Loucy (cell line): ENCODE measurements around the gene GSG1L.

Experiments
- H2AFZ ChIP-seq: fragments of 200-600 bp; sonication (generic); 2 replicates; pipeline ENCODE4 v1.6.0; 2016; ENCODE audit warnings: antibody characterized with exemption, mild to moderate bottlenecking, low read length, moderate library complexity
- H3F3A ChIP-seq: fragments of 200-600 bp; 2 replicates; pipeline ENCODE4 v1.6.0; 2016; ENCODE audit warnings: antibody characterized with exemption, low read depth, mild to moderate bottlenecking
- H3K27me3 ChIP-seq: fragments of 200-600 bp; sonication (generic); 2 replicates; pipeline ENCODE4 v1.6.1; 2014; ENCODE audit warnings: low read length, mild to moderate bottlenecking; ENCODE audit not compliant: insufficient read depth, poor library complexity, severe bottlenecking
- H3K36me3 ChIP-seq: fragments of 200-600 bp; sonication (generic); 2 replicates; pipeline ENCODE4 v1.6.1; 2016; ENCODE audit warnings: low read length; ENCODE audit not compliant: insufficient read depth
- H3K4me1 ChIP-seq: fragments of 200-600 bp; sonication (generic); 2 replicates; pipeline ENCODE4 v1.5.1; 2014; ENCODE audit warnings: low read length, mild to moderate bottlenecking; ENCODE audit not compliant: insufficient read depth, poor library complexity, severe bottlenecking
- H3K4me2 ChIP-seq: fragments of 200-600 bp; sonication (generic); 2 replicates; pipeline ENCODE4 v1.6.0; 2014; ENCODE audit warnings: antibody characterized with exemption, low read length, low read depth, mild to moderate bottlenecking; ENCODE audit not compliant: poor library complexity, severe bottlenecking
- H3K4me3 ChIP-seq: fragments of 200-600 bp; sonication (generic); 2 replicates; pipeline ENCODE4 v1.5.1; 2014; ENCODE audit warnings: low read length, mild to moderate bottlenecking, mixed read lengths; ENCODE audit not compliant: poor library complexity, severe bottlenecking
- H3K79me2 ChIP-seq: fragments of 200-600 bp; sonication (generic); 2 replicates; pipeline ENCODE4 v1.6.1; 2014; ENCODE audit warnings: low read length; ENCODE audit not compliant: insufficient read depth
- H3K9ac ChIP-seq: fragments of 200-600 bp; sonication (generic); 2 replicates; pipeline ENCODE4 v1.6.0; 2014; ENCODE audit warnings: mild to moderate bottlenecking, low read depth, low read length, moderate library complexity; ENCODE audit not compliant: poor library complexity, severe bottlenecking
- H3K9me2 ChIP-seq: fragments of 200-600 bp; sonication (generic); replicated peaks from 2 replicates; pipeline ENCODE4 v1.6.1; 2016; ENCODE audit warnings: low read depth, low read length, mixed read lengths
- H3K9me3 ChIP-seq: fragments of 200-600 bp; sonication (generic); 2 replicates; pipeline ENCODE4 v1.6.1; 2014; ENCODE audit warnings: mild to moderate bottlenecking, antibody characterized with exemption, low read length, low read depth; ENCODE audit not compliant: insufficient read depth
- H4K20me1 ChIP-seq: fragments of 200-600 bp; sonication (generic); 2 replicates; pipeline ENCODE4 v1.6.0; 2014; ENCODE audit warnings: antibody characterized with exemption, low read length, mild to moderate bottlenecking; ENCODE audit not compliant: insufficient read depth, poor library complexity, severe bottlenecking
- EZH2phosphoT487 ChIP-seq: fragments of 200-600 bp; IDR thresholded peaks from 2 replicates; pipeline ENCODE4 v1.6.1; 2018; ENCODE audit warnings: antibody characterized with exemption, mild to moderate bottlenecking, moderate library complexity, borderline replicate concordance
- TF ChIP-seq, protein P1 (sequence below): fragments of 200-600 bp; sonication (generic); conservative IDR thresholded peaks from 2 replicates; pipeline ENCODE4 v1.5.1; 2014; ENCODE audit warnings: mild to moderate bottlenecking, antibody characterized with exemption, low read length

Gene GSG1L

DNA sequence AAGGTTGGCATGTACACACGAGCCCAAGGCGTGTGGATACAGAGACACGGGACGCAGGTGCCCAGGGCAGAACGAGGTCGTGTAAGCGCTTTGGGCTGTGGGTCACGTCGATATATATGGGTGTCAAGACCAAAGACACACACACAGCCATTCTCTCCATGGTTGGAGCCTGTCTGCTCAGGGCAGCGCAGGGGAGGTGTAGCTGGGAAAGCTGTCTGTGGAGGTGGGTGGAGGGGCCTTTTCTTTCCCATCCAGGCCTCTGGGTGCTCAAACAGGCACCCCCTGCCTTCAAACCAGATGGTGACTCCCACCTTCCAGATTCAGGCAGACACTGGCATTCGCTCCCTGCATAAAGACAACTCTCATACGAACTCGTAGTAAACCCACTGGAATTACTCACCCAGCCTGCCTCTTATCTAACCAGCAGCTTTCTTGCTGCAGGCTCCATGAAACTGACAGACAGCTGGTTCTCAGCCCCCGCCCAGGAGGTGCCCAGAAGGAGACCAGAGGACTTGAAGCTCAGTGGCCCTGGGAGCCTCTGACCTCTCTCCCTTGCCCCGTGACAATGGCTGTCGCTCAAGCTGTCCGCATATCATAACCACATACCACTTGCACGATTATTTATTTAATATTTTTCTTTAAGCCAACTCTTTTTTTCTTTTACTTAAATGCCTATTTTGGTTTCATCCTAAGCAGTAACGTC lies 276.4 kb downstream of the GSG1L start:
- no peaks in the 10 kb centered on the region for H3K79me2 ChIP-seq
- no peak overlapping the region for H3K4me3 ChIP-seq
- no peak for TF ChIP-seq EZH2phosphoT487
- TF ChIP-seq, protein P1, sequence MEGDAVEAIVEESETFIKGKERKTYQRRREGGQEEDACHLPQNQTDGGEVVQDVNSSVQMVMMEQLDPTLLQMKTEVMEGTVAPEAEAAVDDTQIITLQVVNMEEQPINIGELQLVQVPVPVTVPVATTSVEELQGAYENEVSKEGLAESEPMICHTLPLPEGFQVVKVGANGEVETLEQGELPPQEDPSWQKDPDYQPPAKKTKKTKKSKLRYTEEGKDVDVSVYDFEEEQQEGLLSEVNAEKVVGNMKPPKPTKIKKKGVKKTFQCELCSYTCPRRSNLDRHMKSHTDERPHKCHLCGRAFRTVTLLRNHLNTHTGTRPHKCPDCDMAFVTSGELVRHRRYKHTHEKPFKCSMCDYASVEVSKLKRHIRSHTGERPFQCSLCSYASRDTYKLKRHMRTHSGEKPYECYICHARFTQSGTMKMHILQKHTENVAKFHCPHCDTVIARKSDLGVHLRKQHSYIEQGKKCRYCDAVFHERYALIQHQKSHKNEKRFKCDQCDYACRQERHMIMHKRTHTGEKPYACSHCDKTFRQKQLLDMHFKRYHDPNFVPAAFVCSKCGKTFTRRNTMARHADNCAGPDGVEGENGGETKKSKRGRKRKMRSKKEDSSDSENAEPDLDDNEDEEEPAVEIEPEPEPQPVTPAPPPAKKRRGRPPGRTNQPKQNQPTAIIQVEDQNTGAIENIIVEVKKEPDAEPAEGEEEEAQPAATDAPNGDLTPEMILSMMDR: no peak
- no peaks in the 10 kb centered on the region for H4K20me1 ChIP-seq
- no peaks in the 10 kb centered on the region for H3F3A ChIP-seq
- no peaks in the 10 kb centered on the region for H3K9me2 ChIP-seq
- no peaks in the 10 kb centered on the region for H3K36me3 ChIP-seq
- no peak overlapping the region for H3K4me2 ChIP-seq
- no peak overlapping the region for H2AFZ ChIP-seq
- no peaks in the 10 kb centered on the region for H3K4me1 ChIP-seq
- H3K9me3 ChIP-seq: no peaks in the 10 kb centered on the region
- H3K27me3 ChIP-seq: no peaks in the 10 kb centered on the region
- no peak overlapping the region for H3K9ac ChIP-seq

DNA sequence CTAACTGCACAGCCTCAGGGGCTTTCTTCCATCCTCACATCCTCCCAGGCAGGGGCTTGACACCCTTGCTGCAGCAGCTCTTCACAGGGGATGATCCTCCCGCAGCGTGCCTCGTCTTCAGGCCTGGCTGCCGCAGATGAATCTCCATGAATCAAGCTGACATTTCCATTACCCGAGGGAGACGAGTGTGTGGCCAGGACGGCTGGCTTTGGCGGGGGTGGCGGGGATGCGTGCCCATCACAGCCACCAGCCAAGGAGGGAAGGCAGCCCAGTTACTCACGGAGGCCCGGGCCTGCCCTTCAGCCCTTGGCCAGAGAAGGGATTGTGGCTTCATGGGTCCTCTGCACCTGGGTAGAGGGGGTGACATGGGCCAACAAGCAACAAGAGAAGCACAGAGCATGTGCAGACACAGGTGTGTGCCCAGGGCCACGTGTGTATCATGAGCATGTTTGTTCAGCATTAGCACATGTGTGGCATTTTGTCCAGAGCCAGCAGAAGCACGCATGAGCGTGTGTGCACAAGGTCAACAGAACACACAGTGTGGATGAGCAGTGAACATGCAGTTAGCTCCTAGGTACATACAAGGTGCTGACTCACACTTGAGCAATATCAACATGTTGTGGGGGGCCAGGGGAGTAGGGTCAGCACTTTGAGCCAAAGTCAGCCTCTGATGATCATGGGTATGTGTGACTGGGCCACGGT lies 277.1 kb downstream of the GSG1L start:
- Histone ChIP-seq H3F3A (no peaks in the 10 kb centered on the region), H3K4me1 (no peaks in the 10 kb centered on the region), H3K4me3 (no peak overlapping the region), H3K4me2 (no peak overlapping the region), H3K9me3 (no peaks in the 10 kb centered on the region), H2AFZ (no peak overlapping the region), H4K20me1 (no peaks in the 10 kb centered on the region), H3K9ac (no peak overlapping the region), H3K79me2 (no peaks in the 10 kb centered on the region), H3K36me3 (no peaks in the 10 kb centered on the region), H3K27me3 (no peaks in the 10 kb centered on the region), H3K9me2 (no peaks in the 10 kb centered on the region)
- TF ChIP-seq, protein P1: no peak
- no peak for TF ChIP-seq EZH2phosphoT487

DNA sequence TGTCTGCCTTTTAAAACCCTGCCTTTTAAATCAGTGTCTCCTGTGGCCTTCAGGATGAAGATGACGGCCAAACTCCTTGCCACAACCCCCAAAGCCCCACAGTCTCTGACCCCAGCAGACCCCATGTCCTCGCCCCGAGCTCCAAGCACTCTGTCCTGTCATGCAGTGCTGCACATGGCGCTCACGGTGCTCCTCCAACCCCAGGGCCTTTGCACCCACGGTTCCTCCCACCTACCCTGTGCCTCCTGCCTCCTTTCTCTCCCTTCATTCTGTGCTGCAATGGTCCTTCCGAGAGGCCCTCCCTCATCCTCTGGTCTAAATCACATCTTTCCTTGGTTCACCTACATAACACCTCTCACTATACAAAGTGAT lies 278.2 kb downstream of the GSG1L start:
- no peak overlapping the region for H3K9ac ChIP-seq
- no peaks in the 10 kb centered on the region for H3F3A ChIP-seq
- H2AFZ ChIP-seq: no peak overlapping the region
- no peak overlapping the region for H3K4me3 ChIP-seq
- no peaks in the 10 kb centered on the region for H3K79me2 ChIP-seq
- H3K36me3 ChIP-seq: no peaks in the 10 kb centered on the region
- no peak overlapping the region for H3K4me2 ChIP-seq
- H3K27me3 ChIP-seq: no peaks in the 10 kb centered on the region
- no peaks in the 10 kb centered on the region for H3K9me3 ChIP-seq
- H4K20me1 ChIP-seq: no peaks in the 10 kb centered on the region
- H3K4me1 ChIP-seq: no peaks in the 10 kb centered on the region
- no peaks in the 10 kb centered on the region for H3K9me2 ChIP-seq
- no peak for TF ChIP-seq EZH2phosphoT487
- TF ChIP-seq, protein P1: no peak
